ENCODE data around the gene PDGFB.

PDGFB gene

DNA sequence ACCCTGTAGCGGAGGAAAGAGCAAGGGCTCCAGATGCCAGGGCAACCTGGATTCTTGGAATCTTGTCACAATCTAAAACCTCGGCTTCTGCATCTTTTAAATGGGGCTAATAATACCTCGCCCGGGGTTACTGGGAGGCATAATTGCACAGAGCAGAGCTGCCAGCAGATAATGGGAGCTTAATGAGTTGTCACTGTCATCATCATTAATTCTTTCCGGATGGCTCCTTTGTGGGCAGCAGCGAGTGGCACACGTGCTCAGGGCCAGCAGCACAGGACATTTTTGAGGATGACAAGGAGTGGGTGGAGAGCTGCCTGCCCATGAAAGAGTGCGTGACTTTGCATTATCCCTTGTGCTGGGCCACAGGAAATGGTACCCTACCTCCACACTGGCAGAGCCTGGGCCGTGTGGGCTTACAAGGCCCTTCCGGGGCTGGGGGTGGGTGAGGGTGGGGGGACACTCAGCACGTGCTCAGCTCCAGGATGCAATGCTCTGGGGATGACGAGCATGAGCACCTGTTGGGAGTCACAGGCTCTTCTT lies 5.7 kb downstream of the PDGFB start:
- DNase-seq: peak; percentile 16

DNA sequence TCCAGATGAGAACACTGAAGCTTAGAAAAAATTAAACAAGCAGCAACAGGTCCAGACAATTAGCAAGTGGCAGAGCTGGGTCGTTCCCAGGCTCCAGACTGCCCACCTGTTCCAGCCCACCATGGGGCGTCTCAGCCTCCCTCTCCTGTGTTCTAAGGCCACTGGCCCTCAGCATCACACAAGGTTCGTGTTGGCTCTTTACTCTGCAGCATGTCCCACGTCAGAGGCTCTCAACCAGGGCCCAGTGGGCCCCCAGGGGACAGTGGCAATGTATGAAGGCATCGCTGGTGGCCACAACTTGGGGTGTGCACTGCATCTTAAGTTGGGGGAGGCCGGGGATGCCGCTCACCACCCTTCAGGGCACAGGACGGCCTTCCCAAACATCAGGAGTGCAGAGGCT lies 6.2 kb downstream of the PDGFB start:
- no peak for DNase-seq

DNA sequence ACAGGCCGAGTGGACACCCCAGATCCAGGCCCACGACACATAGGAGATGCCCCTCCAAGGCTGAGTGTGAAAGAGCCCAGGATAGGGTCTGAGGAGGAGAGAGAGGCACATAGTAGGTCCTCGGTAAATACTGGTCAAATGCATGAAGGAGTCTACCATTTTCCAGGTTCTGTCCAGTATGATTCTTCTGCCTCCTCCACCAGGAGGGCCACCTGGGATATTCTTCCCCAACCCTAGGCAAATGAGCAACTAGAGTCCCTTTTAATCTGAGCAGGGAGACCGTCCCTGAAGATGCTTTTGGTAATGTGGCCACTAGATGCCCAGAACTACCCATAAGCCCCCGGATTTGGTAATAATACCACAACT lies 6.7 kb downstream of the PDGFB start:
- no peak for DNase-seq

DNA sequence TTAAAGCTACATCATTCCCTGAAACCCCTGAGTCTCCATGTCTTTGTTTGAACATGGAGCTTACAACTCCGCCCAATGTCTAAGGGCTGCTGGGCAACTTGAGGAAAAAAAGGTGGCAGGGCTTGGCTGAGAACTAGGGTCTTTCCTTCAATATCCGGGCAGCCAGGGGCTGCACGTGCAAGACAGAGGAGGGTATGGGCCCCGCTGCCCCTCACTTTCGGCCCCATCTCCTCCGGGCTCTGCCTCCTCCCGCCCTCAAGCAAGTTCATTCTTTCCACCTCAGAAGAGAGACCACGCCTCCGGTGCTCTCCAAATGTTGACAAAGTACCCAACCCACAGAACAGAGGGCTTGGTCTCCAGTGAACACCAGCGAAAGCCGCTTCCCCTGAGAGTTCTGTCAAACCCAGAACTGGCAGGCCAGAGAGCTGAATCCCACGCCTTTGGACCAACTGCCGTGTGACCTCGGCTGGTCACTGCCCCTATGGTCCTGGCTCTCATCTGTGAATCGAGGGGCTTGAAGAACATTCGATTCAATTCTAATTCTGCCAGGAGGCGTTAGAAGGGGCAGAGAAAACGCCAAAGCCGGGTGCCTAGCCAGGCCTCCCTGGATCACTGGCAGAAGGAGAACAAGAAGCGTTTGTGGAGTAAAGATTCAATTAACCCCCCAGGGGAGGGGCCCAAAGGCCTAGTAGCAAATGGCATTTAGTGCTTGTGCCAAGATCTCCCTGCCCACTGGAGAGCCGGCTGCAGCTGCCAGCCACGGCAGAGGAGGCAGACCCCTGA lies 7.3 kb downstream of the PDGFB start:
- peak; percentile 45 for DNase-seq

DNA sequence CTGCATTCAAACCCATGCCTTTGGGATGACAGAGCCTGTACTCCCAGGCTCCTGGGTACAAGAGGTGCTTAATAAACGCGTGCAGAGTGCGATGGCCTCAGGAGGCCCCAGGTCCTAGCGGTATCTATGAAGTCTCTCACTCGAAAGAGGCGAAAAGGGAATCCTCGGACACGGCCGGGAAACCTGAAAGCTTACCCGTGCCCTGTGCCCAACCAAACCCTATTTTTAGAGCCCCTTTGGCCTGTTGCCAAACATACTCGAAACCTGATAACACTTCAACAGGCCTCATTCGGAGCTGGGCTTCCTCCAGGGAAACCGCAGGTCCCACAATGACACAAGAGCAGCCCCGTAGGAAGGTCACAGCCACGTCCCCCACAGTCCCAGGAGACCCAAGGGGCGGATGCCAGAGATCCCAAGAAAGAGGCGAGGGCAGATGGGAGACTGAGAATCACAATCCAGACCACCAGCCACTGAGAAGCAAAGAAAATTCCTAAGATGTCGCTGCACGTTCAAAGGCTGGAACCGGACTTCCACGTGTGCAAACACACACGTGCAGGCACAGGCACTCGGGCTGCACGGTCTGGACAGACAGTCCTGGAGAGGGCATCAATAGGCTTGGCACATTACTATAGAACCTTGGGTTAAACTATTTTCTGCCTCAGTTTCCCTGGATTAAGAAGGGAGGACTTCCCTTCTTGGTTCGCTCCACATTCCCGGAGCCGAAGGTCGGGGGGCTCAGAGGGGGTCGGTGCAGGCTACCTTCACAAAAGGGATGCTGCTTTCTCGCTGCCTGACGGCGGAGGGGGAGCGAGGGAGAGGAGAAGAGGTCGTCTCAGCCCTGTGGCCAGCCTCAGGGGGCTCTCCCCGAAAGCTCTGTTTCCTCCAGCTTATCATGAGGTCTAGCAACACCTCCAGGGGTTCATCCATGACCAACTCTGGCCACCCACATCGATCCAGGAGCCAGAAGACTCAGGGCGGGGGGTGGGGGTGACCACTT lies 8.2 kb downstream of the PDGFB start:
- DNase-seq: peak; percentile 59

DNA sequence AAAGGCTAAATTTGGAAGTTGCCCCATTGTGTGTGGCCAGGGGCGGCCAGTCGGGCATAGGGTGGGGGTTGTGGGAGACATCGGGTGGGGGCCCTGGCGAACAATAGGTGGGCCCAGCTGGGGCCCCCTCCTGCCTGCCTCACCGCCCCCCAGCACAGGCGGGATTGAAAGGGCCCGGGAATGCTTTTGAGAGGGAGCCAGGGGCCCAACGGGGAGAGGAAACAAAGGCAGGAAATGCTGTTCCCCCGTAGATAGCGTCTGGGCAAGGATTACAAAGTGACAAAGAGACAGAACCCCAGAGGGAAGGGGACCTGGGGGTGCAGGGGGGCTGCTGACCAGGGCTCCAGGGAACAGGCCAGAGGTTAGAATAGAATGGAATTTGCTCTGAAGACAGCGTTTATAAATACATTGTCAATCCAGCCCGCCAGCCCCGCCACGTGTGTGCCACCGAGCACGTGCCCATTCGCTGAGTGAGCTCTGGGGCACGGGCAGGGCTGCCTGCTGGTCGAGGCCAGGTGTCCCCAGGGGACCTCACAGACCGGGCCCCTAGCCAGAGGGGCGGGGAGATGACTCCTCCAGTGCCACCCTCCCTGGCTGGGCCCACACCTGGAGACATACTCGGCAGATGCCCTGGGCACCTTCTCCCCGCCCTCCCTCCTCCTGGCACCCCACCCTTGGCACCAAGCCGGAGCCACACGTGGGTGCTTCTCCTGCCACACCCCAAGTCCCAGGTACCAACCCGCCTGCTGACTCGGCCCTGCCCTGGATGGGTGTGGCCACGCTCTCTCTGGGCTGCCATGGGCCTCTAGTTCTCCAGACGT lies 9.7 kb downstream of the PDGFB start:
- DNase-seq: no peak

DNA sequence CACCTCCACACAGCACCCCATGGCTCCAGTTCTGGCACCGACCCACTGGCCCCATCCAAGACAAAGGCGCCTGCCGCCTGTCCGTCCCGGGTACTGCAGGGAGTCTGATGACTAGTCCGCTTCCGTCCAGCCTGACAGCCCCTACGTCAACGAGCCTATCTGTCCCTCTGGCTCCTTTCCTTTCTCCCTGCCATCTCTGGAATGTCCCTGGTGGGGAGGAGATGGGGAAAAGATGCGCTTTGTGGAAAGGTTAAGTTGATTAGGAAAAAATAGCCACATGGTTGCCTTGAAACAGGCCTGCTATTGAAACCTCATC lies 10.4 kb downstream of the PDGFB start:
- DNase-seq: no peak

DNA sequence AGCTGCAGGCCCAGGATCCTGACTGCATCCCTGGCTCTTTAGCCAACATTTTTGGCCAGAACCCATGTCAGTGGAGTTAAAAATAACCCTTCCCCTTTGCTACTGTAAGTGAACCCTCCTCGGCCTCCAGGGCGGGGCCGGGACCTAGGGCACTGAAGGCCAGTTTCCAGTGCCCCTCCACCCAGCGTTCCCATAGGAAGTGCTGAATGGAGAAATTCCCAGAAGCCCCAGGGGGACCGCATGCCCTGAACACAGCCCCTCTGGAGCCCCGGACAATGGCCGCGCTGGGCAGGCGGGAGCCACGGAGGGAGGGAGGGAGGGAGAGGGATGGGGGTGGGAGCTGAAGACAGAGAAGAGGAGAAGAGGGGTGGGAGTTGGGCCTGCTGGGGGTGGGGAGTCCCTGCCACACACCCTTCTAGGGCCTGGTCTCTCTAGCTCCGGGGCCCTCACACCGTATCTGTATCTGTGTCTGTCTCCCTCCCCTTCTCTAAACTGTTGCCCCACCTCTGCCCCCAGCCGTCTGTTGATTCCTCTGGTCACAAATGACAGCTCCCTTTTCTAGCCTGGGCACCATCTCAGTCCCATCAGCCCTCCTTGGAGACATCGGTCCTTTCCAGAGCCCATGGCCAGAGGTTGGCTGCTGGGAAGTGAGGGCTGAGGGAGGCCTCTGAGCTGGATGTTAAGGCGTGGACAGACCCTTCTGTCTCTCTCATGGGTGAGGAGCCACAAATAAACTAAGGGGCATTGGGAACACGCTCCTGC lies 10.9 kb downstream of the PDGFB start:
- no peak for DNase-seq

DNA sequence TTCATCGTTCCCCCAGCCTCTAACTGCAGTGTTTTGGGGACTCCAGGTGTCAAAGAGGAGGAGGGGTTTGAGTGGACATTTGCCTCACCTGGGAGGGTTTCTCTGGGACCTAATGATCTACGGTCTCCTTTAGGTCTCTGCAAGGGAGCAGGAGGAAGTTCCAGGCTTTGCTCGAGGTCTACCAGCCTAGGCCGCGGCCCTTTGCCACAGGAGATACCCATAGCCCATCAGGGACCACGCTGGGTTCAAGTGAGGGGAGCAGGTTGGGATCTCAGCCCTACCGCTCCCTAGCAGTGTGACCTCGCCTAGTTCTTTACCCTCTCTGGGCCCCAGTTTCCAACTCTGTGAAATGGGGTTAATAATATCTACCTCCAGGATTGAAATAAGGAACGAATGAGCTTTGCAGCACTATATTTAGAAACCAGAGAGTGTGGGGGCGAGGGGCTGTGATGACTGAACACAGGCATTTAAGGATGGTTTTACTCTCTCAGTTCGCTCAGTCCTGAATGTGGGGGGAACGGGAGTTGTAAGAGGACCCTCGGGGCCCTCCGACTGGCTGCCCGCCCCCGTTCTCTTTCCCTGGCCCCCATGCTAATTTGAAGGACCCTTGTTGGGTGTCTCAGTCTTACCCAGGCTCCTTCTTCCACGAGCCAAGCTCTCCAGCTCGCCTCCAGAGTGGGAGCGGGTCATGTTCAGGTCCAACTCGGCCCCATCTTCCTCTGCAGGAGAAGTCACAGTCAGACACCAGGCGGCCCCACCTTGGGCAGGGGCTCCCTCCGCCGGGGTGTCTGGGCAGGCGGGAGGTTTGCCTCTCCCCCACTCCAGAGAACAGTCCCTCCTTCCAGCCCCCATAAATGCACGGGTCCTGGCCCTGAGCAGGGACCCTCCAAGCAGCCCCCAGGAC lies 11.7 kb downstream of the PDGFB start:
- no peak for DNase-seq

DNA sequence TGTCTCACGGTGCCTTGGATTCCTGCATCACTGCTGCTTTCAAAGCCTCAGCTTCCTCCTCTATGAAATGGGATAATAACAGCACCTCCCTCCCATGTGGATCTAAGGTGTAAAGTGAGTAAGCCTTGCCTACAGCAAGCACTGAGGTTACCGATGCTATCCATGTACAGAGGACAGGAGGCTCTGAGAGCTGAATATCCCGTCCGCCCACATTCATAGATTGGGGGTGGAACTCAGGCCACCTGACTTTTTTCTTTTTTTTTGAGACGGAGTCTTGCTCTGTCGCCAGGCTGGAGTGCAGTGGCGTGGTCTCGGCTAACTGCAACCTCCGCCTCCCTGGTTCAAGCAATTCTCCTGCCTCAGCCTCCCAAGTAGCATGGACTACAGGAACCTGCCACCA lies 12.5 kb downstream of the PDGFB start:
- no peak for DNase-seq

DNA sequence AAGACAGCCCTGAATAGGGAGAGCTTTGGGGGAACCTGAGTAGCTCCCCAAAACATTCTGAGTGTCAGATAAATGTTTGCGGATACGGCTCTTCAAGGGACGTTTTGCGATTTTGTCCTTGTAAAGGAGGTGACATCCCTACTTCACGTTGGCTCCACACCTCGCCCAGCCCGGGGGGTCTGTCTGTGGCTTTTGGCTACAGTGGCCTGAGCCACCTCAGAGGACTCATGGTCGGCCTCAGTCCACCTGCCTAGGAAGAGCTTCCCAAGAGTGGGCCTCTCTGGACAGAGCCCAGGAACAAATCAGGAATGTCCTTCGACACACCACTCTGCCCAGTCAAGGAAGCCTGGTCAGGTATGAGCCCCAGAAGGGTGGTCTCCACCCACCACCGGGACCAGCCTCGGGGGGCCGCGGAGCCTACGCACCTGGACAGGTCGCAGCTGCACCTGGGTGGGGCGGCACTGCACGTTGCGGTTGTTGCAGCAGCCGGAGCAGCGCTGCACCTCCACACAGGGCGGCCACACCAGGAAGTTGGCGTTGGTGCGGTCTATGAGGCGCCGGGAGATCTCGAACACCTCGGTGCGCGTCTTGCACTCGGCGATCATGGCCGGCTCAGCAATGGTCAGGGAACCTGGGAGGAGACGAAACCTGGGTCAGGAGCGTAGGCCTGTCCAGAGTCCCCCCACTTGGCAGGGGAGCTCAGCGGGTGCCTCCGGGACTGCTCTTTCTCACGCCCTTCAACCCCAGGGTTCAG lies 13.4 kb downstream of the PDGFB start:
- no peak for DNase-seq

DNA sequence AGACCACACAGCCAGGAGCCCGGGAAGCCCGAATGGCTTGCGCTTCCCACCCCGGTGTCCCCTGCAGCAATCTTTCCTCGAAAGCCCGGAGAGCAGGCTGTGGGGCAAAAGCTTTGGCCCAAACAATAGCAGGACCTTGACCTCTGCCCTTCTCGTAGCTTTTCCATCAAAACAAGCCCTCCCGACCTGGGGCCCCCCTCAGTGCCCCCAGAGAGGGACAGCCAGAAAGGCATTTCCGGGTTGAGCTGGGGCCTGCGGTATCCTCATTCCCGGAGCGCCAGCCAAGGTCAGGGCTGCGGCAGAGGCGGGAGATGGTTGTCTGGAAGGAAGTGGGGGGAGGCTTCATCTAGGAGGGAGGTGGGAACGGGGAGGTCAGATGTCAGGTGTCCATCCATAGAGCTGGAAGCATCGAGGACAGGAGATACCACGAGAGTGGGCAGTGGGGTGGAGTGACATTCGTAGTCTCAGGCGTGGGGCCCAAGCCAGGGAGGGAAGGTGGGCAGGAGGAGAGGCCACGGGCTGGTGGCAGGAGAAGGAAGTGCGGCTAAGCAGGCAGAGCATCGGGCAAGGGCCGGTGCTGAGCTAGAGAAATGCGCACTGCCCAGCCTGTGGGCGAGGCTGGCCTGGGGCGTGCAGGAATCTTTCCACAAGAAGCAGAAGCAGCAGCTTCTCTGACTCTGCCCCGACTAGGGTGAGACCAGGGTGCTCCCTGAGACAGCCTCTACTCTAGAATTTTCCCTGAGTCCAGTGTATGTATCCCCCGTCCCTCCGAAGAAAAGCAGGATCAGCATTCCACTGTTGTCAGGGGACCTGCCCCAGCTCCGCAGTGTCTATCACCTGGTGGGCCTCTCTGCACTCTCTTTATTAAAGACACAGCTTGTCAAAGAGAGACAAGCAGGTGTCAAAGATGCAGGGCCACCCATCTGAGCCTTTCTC lies 14.3 kb downstream of the PDGFB start:
- no peak for DNase-seq

DNA sequence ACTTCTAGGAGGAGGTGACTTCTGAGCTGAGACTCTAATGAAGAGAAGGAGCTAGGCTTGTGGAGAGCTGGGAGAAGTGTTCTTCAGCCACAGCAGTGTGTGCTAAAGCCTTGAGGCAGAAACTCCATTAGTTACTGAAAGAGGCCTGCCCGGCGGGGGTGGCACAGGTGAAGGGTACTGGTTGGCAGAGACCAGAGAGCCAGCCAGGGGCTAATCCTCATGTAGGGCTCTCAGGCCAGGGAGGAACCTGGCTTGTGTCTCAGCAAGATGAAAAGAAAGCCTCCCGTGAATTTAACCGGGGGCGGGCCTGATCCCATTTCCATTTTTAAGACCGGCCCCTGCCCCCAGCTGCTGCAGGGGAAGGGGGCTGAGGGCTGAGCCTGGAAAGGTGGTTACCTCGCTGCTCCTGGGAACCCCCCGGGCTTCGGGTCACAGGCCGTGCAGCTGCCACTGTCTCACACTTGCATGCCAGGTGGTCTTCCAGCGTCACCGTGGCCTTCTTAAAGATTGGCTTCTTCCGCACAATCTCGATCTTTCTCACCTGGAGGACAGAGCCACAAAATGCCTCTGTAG lies 15.0 kb downstream of the PDGFB start:
- DNase-seq: no peak

DNA sequence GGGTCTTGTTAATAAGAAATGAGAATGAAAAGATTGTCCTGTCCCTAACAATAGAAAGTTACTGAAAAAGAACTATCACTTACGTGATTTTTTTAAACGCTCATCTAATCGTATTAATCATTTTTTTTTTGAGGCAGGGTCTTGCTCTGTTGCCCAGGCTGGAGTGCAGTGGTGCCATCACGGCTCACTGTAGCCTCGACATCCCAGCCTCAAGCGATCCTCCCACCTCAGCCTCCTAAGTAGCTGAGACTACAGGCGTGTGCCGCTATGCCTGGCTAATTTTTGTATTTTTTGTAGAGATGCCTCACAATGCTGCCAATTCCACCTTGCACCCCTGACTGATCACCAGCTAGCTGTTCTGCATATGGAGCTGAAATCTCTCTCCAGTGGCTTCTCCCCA lies 15.7 kb downstream of the PDGFB start:
- DNase-seq: no peak

DNA sequence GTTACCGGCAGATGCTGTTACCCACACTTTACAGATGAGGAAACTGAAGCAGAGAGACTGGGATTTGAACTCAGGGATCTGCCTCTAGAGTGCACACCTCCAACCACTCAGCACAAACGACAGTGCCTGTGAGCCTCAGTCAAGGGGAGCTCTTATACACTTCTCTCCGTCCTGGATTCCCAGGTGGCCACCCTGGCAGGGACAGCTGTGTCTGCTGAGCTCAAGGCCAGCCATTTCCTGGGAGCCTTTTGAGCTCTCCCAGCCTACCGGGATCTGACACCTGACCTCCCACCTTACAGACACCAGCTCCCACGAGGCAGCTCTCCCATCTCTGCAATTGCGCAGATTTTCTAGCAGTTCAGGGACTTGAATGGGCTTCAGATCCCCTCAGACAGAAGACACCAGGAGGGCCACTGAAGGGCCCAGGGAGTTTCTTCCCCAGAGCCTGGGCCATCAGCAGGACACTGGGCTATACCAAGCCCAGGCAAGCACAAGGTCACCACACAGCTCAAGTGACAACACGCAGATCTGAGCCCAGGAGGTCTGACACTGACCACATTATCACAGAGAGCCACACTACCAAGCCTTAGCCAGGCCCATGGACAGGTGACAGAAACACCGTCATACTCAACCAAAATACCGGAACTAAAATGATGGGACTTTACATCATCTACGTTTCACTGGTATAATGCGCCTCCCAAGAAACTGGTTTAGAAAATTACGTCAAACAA lies 17.1 kb downstream of the PDGFB start:
- DNase-seq: no peak

DNA sequence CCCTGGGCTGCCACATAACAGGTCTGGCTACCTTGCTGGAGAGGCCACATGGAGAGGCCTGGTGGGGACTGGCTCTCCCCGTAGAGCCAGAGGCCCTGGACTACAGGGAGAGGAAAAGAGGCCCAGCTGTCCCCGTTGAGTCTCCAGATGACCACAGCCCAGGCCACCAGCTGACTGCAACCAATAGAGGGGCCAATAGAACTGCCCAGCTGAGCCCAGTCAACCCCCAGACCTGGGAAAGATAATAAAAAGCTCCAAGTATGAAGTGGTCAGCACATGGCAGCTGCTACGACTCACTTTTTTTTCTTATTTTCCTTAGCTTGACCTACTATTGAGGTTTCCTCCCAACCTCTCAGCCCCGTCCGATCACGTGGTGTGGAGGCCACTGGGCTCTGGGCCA lies 18.4 kb downstream of the PDGFB start:
- DNase-seq: no peak

DNA sequence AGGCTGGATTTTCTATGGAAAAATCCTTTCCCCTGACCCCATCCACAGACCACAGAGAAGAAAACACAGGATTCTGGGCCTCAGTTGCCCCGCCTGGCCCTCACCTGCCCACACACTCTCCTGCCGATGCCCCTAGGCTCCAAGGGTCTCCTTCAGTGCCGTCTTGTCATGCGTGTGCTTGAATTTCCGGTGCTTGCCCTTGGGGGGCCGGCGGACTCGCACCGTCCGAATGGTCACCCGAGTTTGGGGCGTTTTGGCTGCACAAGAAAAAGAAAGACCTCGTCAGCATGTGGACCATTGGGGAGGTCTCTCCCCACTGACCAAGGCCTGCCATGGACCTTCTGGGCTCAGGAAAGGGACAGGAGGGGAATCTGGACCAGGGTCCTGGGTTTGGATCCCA lies 19.2 kb downstream of the PDGFB start:
- DNase-seq: no peak

DNA sequence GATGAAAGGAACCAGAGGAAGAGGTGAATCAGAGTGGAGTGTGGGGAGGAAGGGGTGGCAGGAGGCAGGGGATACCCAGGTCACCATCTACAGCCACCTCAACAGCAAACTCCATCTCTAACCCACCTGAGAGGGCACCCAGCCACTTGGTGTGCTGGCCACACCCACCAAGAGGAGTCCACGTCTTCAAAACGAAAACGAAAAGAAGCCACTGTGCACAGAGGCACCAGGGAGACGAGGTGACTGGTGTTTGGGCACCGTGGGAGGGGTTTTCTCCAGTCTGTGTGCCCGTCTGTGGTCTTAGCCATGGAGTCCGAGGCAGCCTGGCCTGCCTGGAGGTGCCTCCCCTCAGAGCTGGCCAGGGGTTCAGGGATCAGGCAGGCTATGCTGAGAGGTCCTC lies 20.2 kb downstream of the PDGFB start:
- no peak for DNase-seq
